Uterus (tissue), 4 donors: Measurements from ENCODE around the gene CAPN11. TPM values are rescaled to one million over a fixed set of nuclear protein-coding genes. Genes with fewer than 3 reads are reported as not detected.

Experiments
- DNase-seq, 2 donors: peaks; one replicate each; pipeline ENCODE4 v3.0.0-alpha.2; 2019 to 2020
- H3K27ac ChIP-seq, 2 donors: fragments of 200-600 bp; sonication (generic); 1 replicate in 1 of 2; 2 replicates in 1 of 2; pipeline ENCODE4 v1.5.1; 2016 to 2018
- H3K27me3 ChIP-seq, 2 donors: fragments of 200-600 bp; sonication (generic); one replicate each; pipeline ENCODE4 v1.5.1; 2018 to 2019; ENCODE audit warnings: control low read depth in 1 of 2
- H3K36me3 ChIP-seq, 2 donors: fragments of 200-600 bp; sonication (generic); one replicate each; pipeline ENCODE4 v1.5.1; 2019; ENCODE audit warnings: control low read depth in 1 of 2
- H3K4me1 ChIP-seq, 2 donors: fragments of 200-600 bp; sonication (generic); one replicate each; pipeline ENCODE4 v1.5.1; 2018 to 2019; ENCODE audit warnings: control low read depth in 1 of 2
- H3K4me3 ChIP-seq, 2 donors: fragments of 200-600 bp; sonication (generic); 1 replicate in 1 of 2; 2 replicates in 1 of 2; pipeline ENCODE4 v1.5.1; 2018 to 2019; ENCODE audit warnings: mild to moderate bottlenecking in 1 of 2
- H3K9me3 ChIP-seq, 2 donors: fragments of 200-600 bp; sonication (generic); one replicate each; pipeline ENCODE4 v1.5.1; 2019; ENCODE audit warnings: control low read depth in 1 of 2
- CTCF ChIP-seq, 4 experiments: fragments of 200-600 bp in 2 of 4; fragments of 450-650 bp in 2 of 4; sonication (generic) in 2 of 4; IDR thresholded peaks; one replicate each; pipeline ENCODE4 v1.5.1; 2016 to 2019; ENCODE audit warnings: antibody characterized with exemption in 4 of 4, mild to moderate bottlenecking in 2 of 4, moderate library complexity in 1 of 4
- POLR2A ChIP-seq, 2 donors: fragments of 450-650 bp; IDR thresholded peaks; one replicate each; pipeline ENCODE4 v1.6.1; 2016; ENCODE audit warnings: antibody characterized with exemption in 2 of 2, mild to moderate bottlenecking in 1 of 2, moderate library complexity in 1 of 2
- intact Hi-C: fragments of 100-400 bp; cut with DNase I; formaldehyde crosslinking; loops from one replicate; pipeline ENCODE4 v1.15.1; 2023; ENCODE audit warnings: low total_unique reads
- total RNA-seq, 4 donors: library from RNA; depleted of rRNA in 3 of 4; stranded (reverse); fragments of >200 nt in 3 of 4; gene quantifications; one replicate each; pipeline versions ENCODE4 v1.1.0 to v1.2.4, GENCODE V29; 2014 to 2023
- donor health status: DM: yes; HTN: yes; CAD: no.

Gene CAPN11
- total RNA-seq, 4 donors from 2014 or later, result 1.5 TPM; not detected in 3

DNA sequence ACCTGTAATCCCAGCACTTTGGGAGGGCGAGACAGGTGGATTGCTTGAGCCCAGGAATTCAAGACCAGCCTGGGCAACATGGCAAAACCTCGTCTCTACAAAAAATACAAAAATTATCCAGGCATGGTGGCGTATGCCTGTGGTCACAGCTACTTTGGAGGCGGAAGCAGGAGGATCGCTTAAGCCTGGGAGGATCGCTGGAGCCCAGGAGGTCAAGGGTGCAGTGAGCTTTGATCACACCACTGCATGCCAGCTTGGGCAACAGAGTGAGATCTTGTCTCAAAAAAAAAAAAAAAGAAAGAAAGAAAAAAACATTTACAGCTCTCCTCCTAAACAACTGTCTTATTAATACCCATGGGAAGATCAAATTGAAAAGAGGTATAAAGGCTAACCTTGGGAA, 49.3 kb downstream of the CAPN11 start:
- TF ChIP-seq CTCF (IDR thresholded peaks at IDR 0.05) (no peak), POLR2A (IDR thresholded peaks at IDR 0.05) (no peak)
- intact Hi-C loops, result no loop called here
- Histone ChIP-seq H3K9me3 (no peaks in the 10 kb centered on the region), H3K36me3 (no peaks in the 10 kb centered on the region), H3K27ac (no peak overlapping the region), H3K4me1 (no peaks in the 10 kb centered on the region), H3K27me3 (no peaks in the 10 kb centered on the region), H3K4me3 (no peak overlapping the region)
- DNase-seq, result no peak

DNA sequence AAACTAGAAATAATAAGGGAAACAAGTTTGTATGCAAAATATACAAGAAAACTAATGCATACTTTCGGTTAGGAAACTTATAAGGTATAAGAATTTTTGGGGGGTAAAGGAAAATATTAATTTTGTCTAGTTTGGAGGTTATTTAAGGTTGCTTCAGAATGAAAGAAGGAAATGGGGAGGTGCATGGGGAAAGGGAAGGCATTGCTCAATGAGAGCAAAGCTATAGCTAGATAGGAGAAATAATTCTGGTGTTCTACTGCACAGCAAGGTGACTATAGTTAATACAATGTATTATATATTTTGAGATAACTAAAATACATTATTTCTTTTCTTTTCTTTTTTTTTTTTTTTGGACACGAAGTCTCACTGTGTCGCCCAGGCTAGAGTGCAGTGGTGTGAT, 52.7 kb downstream of the CAPN11 start:
- no peaks in the 10 kb centered on the region for H3K36me3 ChIP-seq

DNA sequence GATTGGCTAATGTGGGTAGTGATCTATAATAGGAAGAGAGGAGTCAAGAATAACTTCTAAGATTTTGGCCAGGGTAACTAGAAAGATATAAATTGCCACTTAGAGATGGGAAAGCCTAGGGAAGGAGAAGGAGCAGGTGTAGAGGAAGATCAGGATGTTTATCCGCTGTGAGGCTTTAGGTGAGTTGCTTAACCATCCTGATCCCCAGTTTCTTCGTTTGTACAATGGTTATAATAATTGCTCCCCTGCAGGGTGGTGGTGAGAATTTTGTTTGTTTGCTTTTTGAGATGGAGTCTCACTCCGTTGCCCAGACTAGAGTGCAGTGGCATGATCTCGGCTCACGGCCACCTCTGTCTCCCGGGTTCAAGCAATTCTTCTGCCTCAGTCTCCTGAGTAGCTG, 55.7 kb downstream of the CAPN11 start:
- Histone ChIP-seq H3K36me3 (no peaks in the 10 kb centered on the region), H3K9me3 (no peaks in the 10 kb centered on the region), H3K27ac (no peak overlapping the region), H3K4me1 (no peaks in the 10 kb centered on the region), H3K4me3 (no peak overlapping the region), H3K27me3 (no peaks in the 10 kb centered on the region)
- no peak for DNase-seq
- intact Hi-C loops, result no loop called here
- TF ChIP-seq POLR2A (IDR thresholded peaks at IDR 0.05) (no peak), CTCF (IDR thresholded peaks at IDR 0.05) (no peak)

More for the DNA sequence above, 52.7 kb downstream of the CAPN11 start:
- Histone ChIP-seq H3K4me3 (no peak overlapping the region), H3K27me3 (no peaks in the 10 kb centered on the region), H3K27ac (no peak overlapping the region), H3K4me1 (no peaks in the 10 kb centered on the region), H3K9me3 (no peaks in the 10 kb centered on the region)
- no peak for DNase-seq
- TF ChIP-seq POLR2A (IDR thresholded peaks at IDR 0.05) (no peak), CTCF (IDR thresholded peaks at IDR 0.05) (no peak)
- intact Hi-C loops, result no loop called here

DNA sequence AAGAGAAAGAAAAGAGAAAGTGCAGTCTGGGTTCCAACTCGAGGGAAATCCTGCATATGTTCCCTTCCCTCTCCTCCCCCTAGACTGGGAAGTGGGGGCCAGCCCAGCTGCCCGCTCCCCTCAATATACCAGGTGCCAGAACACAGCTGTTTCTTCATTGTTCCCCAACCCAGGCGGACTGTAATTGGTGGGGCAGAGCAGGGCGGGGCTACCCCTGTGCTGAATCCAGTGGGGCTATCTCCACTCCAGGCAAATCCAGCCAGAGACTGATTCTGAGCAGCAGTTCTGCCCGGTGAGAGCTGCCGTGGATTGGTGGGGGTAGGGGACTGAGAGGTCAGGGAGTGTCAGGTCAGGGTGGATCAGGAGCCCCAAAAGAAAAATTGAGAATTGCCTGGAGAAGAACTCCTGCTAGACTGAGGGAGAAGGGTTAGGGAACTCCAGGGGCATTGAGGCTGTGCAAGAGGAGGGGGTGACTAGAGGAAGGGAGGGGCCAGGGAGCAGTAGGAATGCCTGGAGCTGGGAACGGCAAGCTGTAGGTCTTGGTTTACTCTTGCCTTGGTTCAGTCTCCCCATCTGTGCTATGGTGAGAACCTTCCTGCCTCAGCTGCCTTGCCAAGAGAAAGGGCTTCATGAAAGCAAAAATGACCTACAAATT, 58.2 kb downstream of the CAPN11 start, which contains the start of gene MYMX:
TSS of gene MYMX (plus strand) at position 250 of the 655 bp plus-strand sequence. CDS start 546 bp downstream, outside the sequence.
- Histone ChIP-seq H3K27me3 (no peaks in the 10 kb centered on the region), H3K4me3 (no peak within 1 kb of the TSS), H3K4me1 (peaks cover 0 to 6% of the 10 kb centered on the region in 2 donors), H3K9me3 (no peaks in the 10 kb centered on the region), H3K27ac (peak within 1 kb of the TSS; percentile 8 to 17), H3K36me3 (no peaks in the 10 kb centered on the region)
- DNase-seq, result no peak
- intact Hi-C loops, result no loop called here
- TF ChIP-seq POLR2A (IDR thresholded peaks at IDR 0.05) (no peak), CTCF (IDR thresholded peaks at IDR 0.05) (no peak)

GRCh38 chr6:44217332-44218143, 58.9 kb downstream of the CAPN11 start:
- intact Hi-C loops, result no loop called here
- no peaks in the 10 kb centered on the region for H3K36me3 ChIP-seq
- peaks cover 0 to 10% of the 10 kb centered on the region in 2 donors for H3K4me1 ChIP-seq
- no peak overlapping the region for H3K4me3 ChIP-seq
- H3K9me3 ChIP-seq, result no peaks in the 10 kb centered on the region
- H3K27me3 ChIP-seq, result no peaks in the 10 kb centered on the region
- H3K27ac ChIP-seq, result peak overlapping the region; percentile 8 to 91
- no peak for TF ChIP-seq POLR2A (IDR thresholded peaks at IDR 0.05)
- TF ChIP-seq CTCF (IDR thresholded peaks at IDR 0.05), result no peak
- DNase-seq, result no peak
